Left ventricle myocardium inferior (tissue), 1 donor: Measurements from ENCODE around the gene KRT6C. TPM values are rescaled to one million over a fixed set of nuclear protein-coding genes. Genes with fewer than 3 reads are reported as not detected.
"Not testable (repeated sequence)": the region's sequence is repeated elsewhere in the genome, so short reads cannot be mapped to it uniquely, and the experiment has no call there.

ENCODE experiments used
- DNase-seq: peaks from one replicate; pipeline ENCODE4 v3.0.0-alpha.2; 2020
- H3K27ac ChIP-seq: fragments of 200-600 bp; replicated peaks from 2 replicates; pipeline ENCODE4 v1.8.0; 2021
- H3K27me3 ChIP-seq: fragments of 200-600 bp; 2 replicates; pipeline ENCODE4 v1.8.0; 2021; ENCODE audit warnings: low read depth
- H3K36me3 ChIP-seq: fragments of 200-600 bp; 2 replicates; pipeline ENCODE4 v1.8.0; 2021
- H3K4me1 ChIP-seq: fragments of 200-600 bp; 2 replicates; pipeline ENCODE4 v1.8.0; 2021
- H3K4me3 ChIP-seq: fragments of 200-600 bp; 2 replicates; pipeline ENCODE4 v1.8.0; 2021; ENCODE audit warnings: mild to moderate bottlenecking, moderate library complexity
- H3K9me3 ChIP-seq: fragments of 200-600 bp; replicated peaks from 2 replicates; pipeline ENCODE4 v1.8.0; 2021
- intact Hi-C: fragments of 100-400 bp; cut with micrococcal nuclease; formaldehyde crosslinking; loops from one replicate; pipeline ENCODE4 v1.11.0; 2022
- total RNA-seq: library from RNA; stranded (reverse); fragmentation: NEBNext Ultra II Directional; extraction: Animal tissue kit (Norgen Biotek cat#: 25700); gene quantifications from one replicate; pipeline ENCODE4 v1.2.1, GENCODE V29; 2021
- TF ChIP-seq, protein P1 (sequence below): fragments of 200-600 bp; IDR thresholded peaks from 2 replicates; pipeline ENCODE4 v1.8.0; 2021; ENCODE audit warnings: antibody characterized with exemption, mild to moderate bottlenecking, borderline replicate concordance
- donor health status: DM: no; HTN: yes; CAD: no; lungs with severe emphysema.

The KRT6C gene
- total RNA-seq, 1 donor from 2014 or later, result not detected

DNA sequence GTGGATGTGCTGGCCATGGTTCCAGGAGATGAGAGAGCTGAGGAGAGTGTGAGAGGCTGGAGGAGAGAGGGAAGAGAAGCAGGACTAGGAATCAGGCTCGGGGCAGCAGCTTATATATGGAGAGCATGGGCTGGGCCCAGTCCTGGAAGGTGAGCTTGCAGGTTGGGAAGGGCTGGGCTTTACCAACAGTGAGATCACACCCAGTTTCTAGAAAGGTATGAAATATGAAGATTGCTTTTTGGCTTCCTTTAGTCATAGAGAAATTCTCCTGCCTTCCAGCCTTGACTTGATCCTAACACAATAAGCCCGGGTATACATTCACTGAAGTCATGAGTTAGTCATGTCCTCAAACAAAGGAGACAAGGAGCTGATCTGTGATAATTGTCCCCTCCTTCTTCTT is 19.6 kb upstream of the KRT6C start, which contains the start of gene KRT6A:
KRT6A (minus strand) TSS at position 86 of the 400 bp plus-strand sequence; CDS start at position 17, 69 bp downstream.
- Histone ChIP-seq H3K4me3 (no peak within 1 kb of the TSS), H3K4me1 (peaks cover 34% of the 10 kb centered on the region), H3K27ac (peak within 1 kb of the TSS; percentile 25), H3K27me3 (peaks cover 48% of the 10 kb centered on the region), H3K36me3 (no peaks in the 10 kb centered on the region), H3K9me3 (no peaks in the 10 kb centered on the region)
- intact Hi-C loops, result no loop called here
- TF ChIP-seq, protein P1, sequence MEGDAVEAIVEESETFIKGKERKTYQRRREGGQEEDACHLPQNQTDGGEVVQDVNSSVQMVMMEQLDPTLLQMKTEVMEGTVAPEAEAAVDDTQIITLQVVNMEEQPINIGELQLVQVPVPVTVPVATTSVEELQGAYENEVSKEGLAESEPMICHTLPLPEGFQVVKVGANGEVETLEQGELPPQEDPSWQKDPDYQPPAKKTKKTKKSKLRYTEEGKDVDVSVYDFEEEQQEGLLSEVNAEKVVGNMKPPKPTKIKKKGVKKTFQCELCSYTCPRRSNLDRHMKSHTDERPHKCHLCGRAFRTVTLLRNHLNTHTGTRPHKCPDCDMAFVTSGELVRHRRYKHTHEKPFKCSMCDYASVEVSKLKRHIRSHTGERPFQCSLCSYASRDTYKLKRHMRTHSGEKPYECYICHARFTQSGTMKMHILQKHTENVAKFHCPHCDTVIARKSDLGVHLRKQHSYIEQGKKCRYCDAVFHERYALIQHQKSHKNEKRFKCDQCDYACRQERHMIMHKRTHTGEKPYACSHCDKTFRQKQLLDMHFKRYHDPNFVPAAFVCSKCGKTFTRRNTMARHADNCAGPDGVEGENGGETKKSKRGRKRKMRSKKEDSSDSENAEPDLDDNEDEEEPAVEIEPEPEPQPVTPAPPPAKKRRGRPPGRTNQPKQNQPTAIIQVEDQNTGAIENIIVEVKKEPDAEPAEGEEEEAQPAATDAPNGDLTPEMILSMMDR, result no peak
- no peak for DNase-seq

DNA sequence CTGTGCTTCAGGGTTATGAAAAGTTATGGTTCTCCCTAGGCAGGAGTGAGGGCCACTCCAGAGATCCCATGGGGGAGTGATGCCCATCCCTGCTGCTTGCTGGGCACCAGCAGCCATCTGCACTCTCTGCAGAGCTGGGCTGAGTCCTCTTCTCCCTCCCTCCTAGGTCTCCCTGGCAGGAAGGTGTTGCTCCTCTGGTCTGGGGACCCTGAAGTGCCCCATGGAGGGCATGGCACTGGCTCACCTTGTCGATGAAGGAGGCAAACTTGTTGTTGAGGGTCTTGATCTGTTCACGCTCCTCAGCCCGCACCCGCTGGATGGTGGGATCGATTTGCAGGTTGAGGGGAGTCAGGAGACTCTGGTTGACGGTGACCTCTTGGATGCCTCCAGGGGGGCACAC is 18.8 kb upstream of the KRT6C start:
- H3K4me3 ChIP-seq, DNase-seq, intact Hi-C loops, H3K36me3 ChIP-seq, H3K27ac ChIP-seq, H3K9me3 ChIP-seq: not testable (repeated sequence)
- Histone ChIP-seq H3K4me1 (peaks cover 34% of the 10 kb centered on the region), H3K27me3 (peaks cover 52% of the 10 kb centered on the region)

DNA sequence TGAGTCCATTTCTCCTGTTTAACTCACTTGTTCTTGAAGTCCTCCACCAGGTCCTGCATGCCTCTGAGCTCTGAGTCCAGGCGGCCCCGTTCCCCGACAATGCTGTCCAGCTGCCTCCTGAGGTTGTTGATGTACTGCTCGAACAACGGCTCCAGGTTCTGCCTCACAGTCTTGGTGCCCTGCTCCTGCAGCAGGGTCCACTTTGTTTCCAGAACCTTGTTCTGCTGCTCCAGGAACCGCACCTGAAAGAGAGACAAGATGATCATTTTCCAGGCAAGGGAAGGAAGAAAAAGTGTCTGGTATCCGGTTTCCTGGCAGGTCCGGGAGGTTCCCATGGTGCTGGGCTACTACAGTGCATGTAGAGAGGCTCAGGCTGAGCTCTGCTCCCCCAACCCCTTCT is 17.9 kb upstream of the KRT6C start:
- intact Hi-C loops, H3K27ac ChIP-seq, H3K4me3 ChIP-seq, H3K9me3 ChIP-seq, H3K36me3 ChIP-seq, DNase-seq: not testable (repeated sequence)
- H3K4me1 ChIP-seq, result peaks cover 26% of the 10 kb centered on the region
- peaks cover 61% of the 10 kb centered on the region for H3K27me3 ChIP-seq

DNA sequence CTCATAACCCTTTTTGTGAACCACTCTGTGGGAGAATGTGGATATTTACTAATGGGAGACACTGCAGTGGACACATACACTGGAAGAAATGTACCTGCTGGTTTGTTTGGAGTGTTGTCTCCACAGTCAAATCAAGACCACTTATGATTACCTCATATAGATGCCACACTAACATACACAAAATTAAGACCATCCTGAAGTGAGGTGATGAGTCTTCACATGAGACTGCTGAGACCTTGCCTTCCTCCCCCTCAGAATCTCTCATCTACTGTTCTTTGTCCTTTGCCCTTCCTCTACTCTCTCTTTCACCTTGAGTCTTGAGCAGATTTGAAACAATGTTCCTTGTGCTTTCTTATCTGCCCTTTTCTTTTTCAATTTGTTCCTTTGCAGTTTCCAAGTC is 15.1 kb upstream of the KRT6C start:
- H3K4me1 ChIP-seq, result peaks cover 1% of the 10 kb centered on the region
- TF ChIP-seq, protein P1, result no peak

DNA sequence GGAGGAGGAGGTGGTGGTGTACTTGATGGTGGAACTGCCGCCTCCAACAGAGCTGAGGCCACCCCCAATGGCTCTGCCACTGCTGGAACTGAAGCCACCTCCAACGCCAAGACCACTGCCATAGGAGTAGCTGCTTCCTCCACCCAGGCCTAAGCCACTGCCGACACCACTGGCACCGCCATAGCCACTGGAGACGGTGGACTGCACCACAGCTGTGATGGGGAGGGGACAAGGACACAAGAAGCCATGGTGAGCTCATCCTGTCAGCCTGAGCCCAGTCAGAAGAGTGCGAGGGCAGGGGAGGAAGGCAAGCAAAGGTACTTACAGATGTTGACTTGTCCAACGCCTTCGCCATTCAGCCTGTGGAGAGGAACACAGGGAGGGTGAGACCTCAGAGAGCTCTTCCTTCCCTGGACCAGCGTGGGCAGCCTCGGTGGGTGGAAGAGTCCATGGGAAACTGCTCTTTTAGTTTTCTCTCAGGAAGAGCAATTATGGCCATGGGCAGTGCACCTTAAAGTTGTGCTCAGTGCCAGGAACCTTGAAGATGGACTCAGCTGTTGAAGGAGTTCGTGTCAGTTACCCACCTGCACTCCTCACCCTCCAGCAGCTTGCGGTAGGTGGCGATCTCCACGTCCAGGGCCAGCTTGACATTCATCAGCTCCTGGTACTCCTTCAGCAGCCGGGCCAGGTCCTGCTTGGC is 14.3 kb upstream of the KRT6C start:
- H3K36me3 ChIP-seq, H3K4me3 ChIP-seq, DNase-seq, H3K27ac ChIP-seq, intact Hi-C loops, H3K4me1 ChIP-seq: not testable (repeated sequence)
- H3K9me3 ChIP-seq, result peaks cover 21% of the 10 kb centered on the region
- peaks cover 77% of the 10 kb centered on the region for H3K27me3 ChIP-seq

More for the DNA sequence above, 15.1 kb upstream of the KRT6C start:
- no peak overlapping the region for H3K4me3 ChIP-seq
- peaks cover 17% of the 10 kb centered on the region for H3K9me3 ChIP-seq
- intact Hi-C loops, result no loop called here
- peaks cover 77% of the 10 kb centered on the region for H3K27me3 ChIP-seq
- no peak for DNase-seq
- no peak overlapping the region for H3K27ac ChIP-seq
- no peaks in the 10 kb centered on the region for H3K36me3 ChIP-seq

DNA sequence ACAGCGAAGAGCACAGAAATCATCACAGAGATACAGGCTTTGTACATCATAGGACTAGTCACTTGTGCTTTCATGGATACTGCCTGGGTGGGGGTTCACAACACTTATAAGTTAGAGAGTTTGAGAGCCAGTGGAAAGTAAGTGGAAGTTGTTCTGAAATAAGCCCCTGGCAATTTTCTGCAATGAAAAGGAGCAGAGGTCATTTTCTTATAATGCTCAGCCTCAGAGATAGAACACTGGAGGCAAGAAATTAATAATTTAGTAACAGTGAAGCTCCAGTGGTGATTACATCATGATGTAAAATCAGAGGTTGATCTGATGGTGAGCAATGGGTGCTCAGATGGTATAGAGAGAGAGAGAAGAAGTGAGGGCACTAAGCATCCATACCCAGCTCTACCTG is 13.6 kb upstream of the KRT6C start:
- H3K9me3 ChIP-seq, result peaks cover 21% of the 10 kb centered on the region
- no peak overlapping the region for H3K27ac ChIP-seq
- H3K4me3 ChIP-seq, result no peak overlapping the region
- no peaks in the 10 kb centered on the region for H3K36me3 ChIP-seq
- TF ChIP-seq, protein P1, result no peak
- intact Hi-C loops, result no loop called here
- H3K27me3 ChIP-seq, result peaks cover 80% of the 10 kb centered on the region
- no peaks in the 10 kb centered on the region for H3K4me1 ChIP-seq
- no peak for DNase-seq
